Mesenchymal stem cell (in vitro differentiated cells and primary cell): Measurements from ENCODE around the gene FBXO9.
A peak's percentile ranks its signal among the peaks of the same experiment; 100 is the strongest.

Experiments used
- DNase-seq: peaks from one replicate; pipeline ENCODE4 v3.0.0-alpha.2; 2013
- H2AFZ ChIP-seq: one replicate; pipeline ENCODE4 v1.6.1; 2013; ENCODE audit warnings: low read depth, mild to moderate bottlenecking, control low read depth, inconsistent platforms, low read length, moderate library complexity
- H2AK5ac ChIP-seq: 2 replicates; pipeline ENCODE4 v1.6.1; 2013; ENCODE audit warnings: low read length, moderate library complexity, mild to moderate bottlenecking, inconsistent platforms; ENCODE audit not compliant: severe bottlenecking
- H2BK120ac ChIP-seq: one replicate; pipeline ENCODE4 v1.6.1; 2013; ENCODE audit warnings: low read depth, mild to moderate bottlenecking, inconsistent platforms, low read length, moderate library complexity
- H2BK12ac ChIP-seq, 2 experiments: one replicate each; pipeline ENCODE4 v1.6.1; 2013; ENCODE audit warnings: inconsistent platforms in 2 of 2, low read length in 2 of 2, mild to moderate bottlenecking in 2 of 2, moderate library complexity in 2 of 2, control low read depth in 1 of 2
- H2BK15ac ChIP-seq: one replicate; pipeline ENCODE4 v1.6.1; 2013; ENCODE audit warnings: mild to moderate bottlenecking, low read depth, inconsistent platforms; ENCODE audit not compliant: poor library complexity, severe bottlenecking
- H2BK5ac ChIP-seq: 2 replicates; pipeline ENCODE4 v1.6.1; 2013; ENCODE audit warnings: low read depth, mild to moderate bottlenecking, low read length, control low read depth, inconsistent platforms; ENCODE audit not compliant: poor library complexity, severe bottlenecking
- H3K14ac ChIP-seq, 2 experiments: one replicate each; pipeline ENCODE4 v1.6.1; 2013; ENCODE audit warnings: inconsistent platforms in 2 of 2, low read length in 2 of 2, control low read depth in 1 of 2, mild to moderate bottlenecking in 1 of 2, moderate library complexity in 1 of 2
- H3K18ac ChIP-seq, 2 experiments: one replicate each; pipeline ENCODE4 v1.6.1; 2013; ENCODE audit warnings: inconsistent platforms in 2 of 2, low read length in 2 of 2, control low read depth in 1 of 2, low read depth in 1 of 2, mild to moderate bottlenecking in 1 of 2
- H3K23ac ChIP-seq, 2 experiments: one replicate each; pipeline ENCODE4 v1.6.1; 2013; ENCODE audit warnings: inconsistent platforms in 2 of 2, low read length in 2 of 2, mild to moderate bottlenecking in 2 of 2, moderate library complexity in 2 of 2, control low read depth in 1 of 2
- H3K27ac ChIP-seq: 2 replicates; pipeline ENCODE4 v1.5.1; 2013; ENCODE audit warnings: mild to moderate bottlenecking, moderate library complexity, low read length, control low read depth, inconsistent platforms; ENCODE audit not compliant: poor library complexity, severe bottlenecking
- H3K27me3 ChIP-seq, 2 experiments: 2 replicates each; pipeline versions ENCODE4 v1.6.1 to v1.7.0; 2013; ENCODE audit warnings: low read length in 2 of 2, mild to moderate bottlenecking in 2 of 2, moderate library complexity in 2 of 2, control low read depth in 1 of 2, inconsistent platforms in 1 of 2; ENCODE audit not compliant: control insufficient read depth in 1 of 2, insufficient read depth in 1 of 2
- H3K36me3 ChIP-seq, 2 experiments: 2 replicates each; pipeline versions ENCODE4 v1.6.1 to v1.7.0; 2013; ENCODE audit warnings: low read length in 2 of 2, control low read depth in 1 of 2, inconsistent platforms in 1 of 2, low read depth in 1 of 2, mild to moderate bottlenecking in 1 of 2; ENCODE audit not compliant: insufficient read depth in 2 of 2, control insufficient read depth in 1 of 2
- H3K4ac ChIP-seq, 2 experiments: one replicate each; pipeline ENCODE4 v1.6.1; 2013; ENCODE audit warnings: inconsistent platforms in 2 of 2, low read length in 2 of 2, mild to moderate bottlenecking in 2 of 2, moderate library complexity in 2 of 2, control low read depth in 1 of 2, low read depth in 1 of 2
- H3K4me1 ChIP-seq: 2 replicates; pipeline ENCODE4 v1.6.1; 2013; ENCODE audit warnings: low read depth, low read length, control low read depth; ENCODE audit not compliant: control insufficient read depth, insufficient read depth
- H3K4me2 ChIP-seq: 2 replicates; pipeline ENCODE4 v1.6.1; 2013; ENCODE audit warnings: low read length, mild to moderate bottlenecking, inconsistent platforms; ENCODE audit not compliant: poor library complexity, severe bottlenecking
- H3K4me3 ChIP-seq, 2 experiments: 2 replicates each; pipeline versions ENCODE4 v1.5.1 to v1.7.0; 2013; ENCODE audit warnings: low read length in 2 of 2, mild to moderate bottlenecking in 2 of 2, control low read depth in 1 of 2, low read depth in 1 of 2; ENCODE audit not compliant: insufficient read depth in 1 of 2
- H3K79me1 ChIP-seq: replicated peaks from 2 replicates; pipeline ENCODE4 v1.6.1; 2013; ENCODE audit warnings: mild to moderate bottlenecking, control low read depth, low read length, inconsistent platforms; ENCODE audit not compliant: poor library complexity, severe bottlenecking
- H3K9ac ChIP-seq: 2 replicates; pipeline ENCODE4 v1.7.0; 2013; ENCODE audit warnings: mild to moderate bottlenecking, low read length, moderate library complexity
- H3K9me3 ChIP-seq: 2 replicates; pipeline ENCODE4 v1.7.0; 2013; ENCODE audit warnings: mild to moderate bottlenecking, low read length; ENCODE audit not compliant: control insufficient read depth
- H4K8ac ChIP-seq: one replicate; pipeline ENCODE4 v1.6.1; 2013; ENCODE audit warnings: inconsistent platforms, mild to moderate bottlenecking, low read length, moderate library complexity
- H4K91ac ChIP-seq: one replicate; pipeline ENCODE4 v1.6.1; 2013; ENCODE audit warnings: mild to moderate bottlenecking, low read length, inconsistent platforms
- WGBS: methylation state at CpG from one replicate; pipeline ENCODE4 v1.1.7; 2013; ENCODE audit warnings: mixed read lengths; 5-methylcytosine and 5-hydroxymethylcytosine counted together

The FBXO9 gene

DNA sequence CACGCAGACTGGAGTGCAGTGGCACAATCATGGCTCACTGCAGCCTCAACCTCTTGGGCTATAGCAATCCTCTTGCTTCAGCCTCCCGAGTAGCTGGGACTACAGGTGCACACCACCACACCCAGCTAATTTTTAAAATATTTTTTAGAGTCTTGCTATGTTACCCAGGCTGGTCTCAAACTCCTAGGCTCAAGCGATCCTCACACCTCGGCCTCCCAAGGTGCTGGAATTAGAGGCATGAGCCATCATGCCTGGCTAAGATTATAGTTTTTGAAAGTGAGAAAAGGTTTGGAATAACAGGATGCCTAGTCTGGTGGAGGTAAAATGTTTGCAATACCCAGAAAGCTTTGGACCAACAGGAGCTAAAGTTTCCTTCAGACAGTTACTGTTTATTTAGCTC, 60.1 kb downstream of the FBXO9 start:
- no peak overlapping the region for H4K91ac ChIP-seq
- H3K4me3 ChIP-seq, result no peak overlapping the region
- no peak overlapping the region for H2AFZ ChIP-seq
- no peak overlapping the region for H3K4me2 ChIP-seq
- no peak overlapping the region for H3K18ac ChIP-seq
- H3K4me1 ChIP-seq, result peaks cover 4% of the 10 kb centered on the region
- H3K36me3 ChIP-seq, result no peaks in the 10 kb centered on the region
- H4K8ac ChIP-seq, result no peak overlapping the region
- H3K23ac ChIP-seq, result no peak overlapping the region
- H3K9me3 ChIP-seq, result no peaks in the 10 kb centered on the region
- H3K27ac ChIP-seq, result no peak overlapping the region
- peaks cover 0 to 19% of the 10 kb centered on the region in 2 experiments for H3K27me3 ChIP-seq
- no peak overlapping the region for H2BK15ac ChIP-seq
- H3K9ac ChIP-seq, result no peak overlapping the region
- H3K14ac ChIP-seq, result no peak overlapping the region
- no peak overlapping the region for H2BK5ac ChIP-seq
- WGBS, result 86% methylated on average over 4 of the region's 4 CpGs
- no peak overlapping the region for H2BK12ac ChIP-seq
- no peaks in the 10 kb centered on the region for H3K79me1 ChIP-seq
- H2BK120ac ChIP-seq, result no peak overlapping the region
- no peak overlapping the region for H3K4ac ChIP-seq
- no peak for DNase-seq
- no peak overlapping the region for H2AK5ac ChIP-seq

DNA sequence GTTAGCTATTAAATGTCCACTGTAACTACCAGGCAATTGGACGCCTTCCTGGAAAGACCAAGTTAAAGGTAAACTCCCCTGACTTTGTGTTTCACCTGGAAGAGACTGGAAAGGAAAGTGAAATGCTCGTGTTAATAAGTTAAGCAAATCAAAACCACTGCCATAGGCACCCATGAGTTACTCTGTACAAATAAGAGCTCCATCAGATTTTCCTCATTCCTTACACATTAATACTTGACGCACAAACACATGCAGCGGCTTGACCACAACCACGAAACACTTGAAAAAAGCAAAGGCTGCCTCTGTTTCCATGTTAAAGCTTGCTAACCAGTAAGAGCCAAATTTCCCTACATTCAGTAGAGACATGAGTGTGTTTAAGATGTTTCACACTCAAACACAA, 63.6 kb downstream of the FBXO9 start:
- H3K4me1 ChIP-seq, result peaks cover 7% of the 10 kb centered on the region
- no peak overlapping the region for H2AFZ ChIP-seq
- H3K9me3 ChIP-seq, result no peaks in the 10 kb centered on the region
- H3K4me3 ChIP-seq, result no peak overlapping the region
- no peaks in the 10 kb centered on the region for H3K36me3 ChIP-seq
- WGBS, result 89% methylated on average over 5 of the region's 5 CpGs
- no peak overlapping the region for H2BK12ac ChIP-seq
- H2AK5ac ChIP-seq, result no peak overlapping the region
- H3K9ac ChIP-seq, result no peak overlapping the region
- H4K8ac ChIP-seq, result no peak overlapping the region
- H3K23ac ChIP-seq, result no peak overlapping the region
- H3K4ac ChIP-seq, result no peak overlapping the region
- H3K27me3 ChIP-seq, result peaks cover 0 to 38% of the 10 kb centered on the region in 2 experiments
- H3K14ac ChIP-seq, result no peak overlapping the region
- peak overlapping the region; percentile 3 for H3K27ac ChIP-seq
- H2BK5ac ChIP-seq, result no peak overlapping the region
- H3K79me1 ChIP-seq, result no peaks in the 10 kb centered on the region
- peak; percentile 32 for DNase-seq
- H2BK15ac ChIP-seq, result no peak overlapping the region
- no peak overlapping the region for H3K18ac ChIP-seq
- no peak overlapping the region for H4K91ac ChIP-seq
- H3K4me2 ChIP-seq, result no peak overlapping the region
- H2BK120ac ChIP-seq, result no peak overlapping the region

DNA sequence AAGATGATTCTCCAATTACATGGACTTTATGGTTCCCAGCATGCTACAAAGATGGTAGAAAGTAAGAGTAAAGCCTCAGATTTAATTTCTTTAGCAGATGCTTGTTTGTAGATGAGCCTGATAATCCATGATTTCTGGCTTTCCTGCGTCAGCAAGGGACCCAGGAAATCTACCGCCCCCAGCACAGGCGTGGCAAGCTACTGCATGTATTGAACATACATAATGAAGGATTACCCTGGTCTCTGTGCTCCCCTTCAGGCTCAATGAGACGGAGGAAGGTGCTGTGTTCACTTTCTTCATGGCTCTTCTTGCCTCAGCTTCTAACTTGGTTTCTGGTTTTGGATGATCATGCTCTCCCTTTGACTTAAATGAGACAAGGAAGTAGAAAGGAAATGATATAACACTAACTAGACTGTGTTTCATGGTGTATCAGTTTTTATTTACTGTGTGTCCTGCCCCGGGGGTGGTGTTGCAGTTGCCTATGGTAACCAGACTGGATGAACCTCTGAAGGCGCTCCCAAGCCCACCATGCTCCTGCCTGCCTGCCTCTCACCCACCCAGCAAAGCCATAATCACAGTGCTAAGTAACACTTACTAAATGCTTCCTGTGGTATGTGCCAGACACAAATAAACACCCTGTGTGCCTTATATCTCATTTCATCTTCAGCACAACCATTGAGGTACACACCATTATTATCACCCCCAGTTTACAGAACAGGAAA, 65.5 kb downstream of the FBXO9 start:
- Histone ChIP-seq H2BK120ac (no peak overlapping the region), H2BK15ac (no peak overlapping the region), H2AK5ac (no peak overlapping the region), H3K27me3 (peaks cover 0 to 38% of the 10 kb centered on the region in 2 experiments), H2BK5ac (no peak overlapping the region), H3K14ac (no peak overlapping the region), H3K79me1 (no peaks in the 10 kb centered on the region), H3K18ac (no peak overlapping the region), H3K23ac (no peak overlapping the region), H2BK12ac (no peak overlapping the region), H3K9ac (no peak overlapping the region), H2AFZ (no peak overlapping the region), H3K4me1 (peaks cover 7% of the 10 kb centered on the region), H3K4ac (no peak overlapping the region), H3K4me3 (no peak overlapping the region), H3K36me3 (no peaks in the 10 kb centered on the region), H4K91ac (no peak overlapping the region), H3K9me3 (no peaks in the 10 kb centered on the region), H4K8ac (no peak overlapping the region), H3K27ac (no peak overlapping the region), H3K4me2 (no peak overlapping the region)
- 89% methylated on average over 6 of the region's 6 CpGs for WGBS
- no peak for DNase-seq

DNA sequence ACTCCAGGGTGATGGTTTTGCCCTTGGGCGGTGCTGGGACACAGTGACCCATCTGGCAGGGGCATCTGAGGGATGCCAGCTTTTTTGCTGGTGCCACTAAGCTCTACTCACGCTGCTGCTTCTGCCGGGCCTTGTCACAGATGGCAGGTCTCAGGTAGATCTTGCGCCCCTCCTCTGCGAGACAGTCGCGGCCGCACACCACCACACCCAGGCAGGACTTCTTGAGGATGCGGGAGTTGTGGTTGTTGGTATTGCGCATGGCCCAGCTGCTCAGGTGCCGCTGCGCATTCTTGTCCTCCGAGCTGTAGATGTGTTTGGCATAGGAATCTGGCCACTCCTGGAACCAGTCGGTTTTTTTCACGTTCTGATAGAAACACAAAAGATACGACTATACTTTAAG, 68.8 kb downstream of the FBXO9 start:
- 89% methylated on average over 14 of the region's 16 CpGs for WGBS
- Histone ChIP-seq H3K18ac (no peak overlapping the region), H4K8ac (no peak overlapping the region), H3K4me3 (no peak overlapping the region), H3K4ac (no peak overlapping the region), H3K36me3 (no peaks in the 10 kb centered on the region), H3K79me1 (no peaks in the 10 kb centered on the region), H3K9ac (no peak overlapping the region), H3K27ac (no peak overlapping the region), H2BK15ac (no peak overlapping the region), H3K27me3 (peaks cover 0 to 23% of the 10 kb centered on the region in 2 experiments), H3K4me2 (no peak overlapping the region), H3K9me3 (no peaks in the 10 kb centered on the region), H3K23ac (no peak overlapping the region), H2BK120ac (no peak overlapping the region), H2BK12ac (no peak overlapping the region), H4K91ac (no peak overlapping the region), H2BK5ac (no peak overlapping the region), H2AFZ (no peak overlapping the region), H3K14ac (no peak overlapping the region), H3K4me1 (peaks cover 3% of the 10 kb centered on the region), H2AK5ac (no peak overlapping the region)
- DNase-seq, result no peak
